HAP-1 (cell line): Measurements from ENCODE around the gene CARD16.

Experiments
- DNase-seq, 2 experiments: peaks; one replicate each; pipeline ENCODE4 v3.0.0-alpha.2; 2016 to 2020; ENCODE audit warnings: low spot score in 2 of 2
- H3K27me3 ChIP-seq: fragments of 250-450 bp; sonication (Bioruptor Pico); 2 replicates; pipeline ENCODE4 v1.5.1; 2020; ENCODE audit warnings: low read depth, mild to moderate bottlenecking, moderate library complexity
- H3K36me3 ChIP-seq: fragments of 250-450 bp; sonication (Bioruptor Pico); replicated peaks from 2 replicates; pipeline ENCODE4 v1.5.1; 2020; ENCODE audit warnings: mild to moderate bottlenecking
- H3K4me1 ChIP-seq: fragments of 250-450 bp; sonication (Bioruptor Pico); 2 replicates; pipeline ENCODE4 v1.5.1; 2020; ENCODE audit warnings: mild to moderate bottlenecking
- H3K4me3 ChIP-seq: fragments of 250-450 bp; sonication (Bioruptor Pico); 2 replicates; pipeline ENCODE4 v1.5.1; 2020; ENCODE audit warnings: mild to moderate bottlenecking, moderate library complexity
- H3K9me3 ChIP-seq: fragments of 250-450 bp; sonication (Bioruptor Pico); 2 replicates; pipeline ENCODE4 v1.5.1; 2020; ENCODE audit warnings: mild to moderate bottlenecking, moderate library complexity
- in situ Hi-C: fragments of 300-500 bp; cut with MboI; formaldehyde crosslinking; loops from 3 replicates; pipeline ENCODE4 v1.14.3; 2020; ENCODE audit warnings: low sequenced_read_pairs, inconsistent platforms, mixed read lengths

The CARD16 gene

GRCh38 chr11:104995001-104995408 lies 50.1 kb downstream of the CARD16 start:
- Histone ChIP-seq H3K4me1 (no peaks in the 10 kb centered on the region), H3K4me3 (no peak overlapping the region), H3K36me3 (no peaks in the 10 kb centered on the region), H3K27me3 (no peaks in the 10 kb centered on the region), H3K9me3 (no peaks in the 10 kb centered on the region)
- in situ Hi-C loops = no loop called here
- DNase-seq = no peak

GRCh38 chr11:104992781-104993180 lies 52.4 kb downstream of the CARD16 start:
- in situ Hi-C loops = no loop called here
- Histone ChIP-seq H3K36me3 (no peaks in the 10 kb centered on the region), H3K9me3 (no peaks in the 10 kb centered on the region), H3K4me1 (no peaks in the 10 kb centered on the region), H3K27me3 (no peaks in the 10 kb centered on the region), H3K4me3 (no peak overlapping the region)
- DNase-seq = no peak

GRCh38 chr11:104991994-104992393 lies 53.1 kb downstream of the CARD16 start:
- Histone ChIP-seq H3K4me3 (no peak overlapping the region), H3K27me3 (no peaks in the 10 kb centered on the region), H3K4me1 (no peaks in the 10 kb centered on the region), H3K9me3 (no peaks in the 10 kb centered on the region), H3K36me3 (no peaks in the 10 kb centered on the region)
- in situ Hi-C loops = no loop called here
- DNase-seq = no peak
